ENCODE data around the gene ADCY1.

DNA sequence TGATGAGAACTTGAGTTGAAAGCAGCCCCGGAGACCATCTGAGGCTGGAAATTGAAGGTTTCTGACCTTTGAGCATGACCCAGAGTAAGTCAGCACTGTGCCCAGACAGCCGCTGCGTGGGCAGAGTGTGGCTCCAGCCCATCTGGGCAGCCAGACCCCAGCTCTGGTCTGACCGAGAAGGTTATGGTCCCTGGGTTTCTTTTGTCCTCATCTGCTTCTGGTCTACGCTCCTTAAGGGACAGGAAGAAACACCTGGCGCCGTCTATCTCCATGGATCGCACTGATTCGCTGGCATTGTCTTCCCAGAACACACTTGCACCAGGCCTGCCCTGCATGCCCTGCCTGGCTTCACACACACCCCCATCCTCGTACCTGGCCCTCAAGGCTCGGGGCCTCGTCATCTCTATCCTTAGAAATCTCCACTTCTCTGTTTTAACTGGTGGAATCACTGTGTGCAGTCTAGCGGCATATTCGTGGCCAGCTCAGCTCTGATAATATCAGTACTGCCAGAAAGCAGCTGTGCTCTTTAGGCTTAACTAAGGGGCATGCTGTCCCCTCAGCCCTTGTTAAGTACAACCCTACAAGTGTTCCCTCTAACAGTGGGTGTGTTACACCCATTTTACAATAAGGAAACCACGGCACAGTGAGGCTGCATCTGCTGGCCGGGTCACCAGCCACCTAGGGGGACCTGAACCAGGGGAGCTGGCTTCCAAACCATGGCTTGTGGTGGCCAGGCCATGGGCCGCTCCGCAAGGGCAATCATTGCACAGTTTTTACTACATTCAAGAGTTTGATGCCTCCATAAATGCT, 127.7 kb downstream of the ADCY1 start:
- TF ChIP-seq, protein P1, sequence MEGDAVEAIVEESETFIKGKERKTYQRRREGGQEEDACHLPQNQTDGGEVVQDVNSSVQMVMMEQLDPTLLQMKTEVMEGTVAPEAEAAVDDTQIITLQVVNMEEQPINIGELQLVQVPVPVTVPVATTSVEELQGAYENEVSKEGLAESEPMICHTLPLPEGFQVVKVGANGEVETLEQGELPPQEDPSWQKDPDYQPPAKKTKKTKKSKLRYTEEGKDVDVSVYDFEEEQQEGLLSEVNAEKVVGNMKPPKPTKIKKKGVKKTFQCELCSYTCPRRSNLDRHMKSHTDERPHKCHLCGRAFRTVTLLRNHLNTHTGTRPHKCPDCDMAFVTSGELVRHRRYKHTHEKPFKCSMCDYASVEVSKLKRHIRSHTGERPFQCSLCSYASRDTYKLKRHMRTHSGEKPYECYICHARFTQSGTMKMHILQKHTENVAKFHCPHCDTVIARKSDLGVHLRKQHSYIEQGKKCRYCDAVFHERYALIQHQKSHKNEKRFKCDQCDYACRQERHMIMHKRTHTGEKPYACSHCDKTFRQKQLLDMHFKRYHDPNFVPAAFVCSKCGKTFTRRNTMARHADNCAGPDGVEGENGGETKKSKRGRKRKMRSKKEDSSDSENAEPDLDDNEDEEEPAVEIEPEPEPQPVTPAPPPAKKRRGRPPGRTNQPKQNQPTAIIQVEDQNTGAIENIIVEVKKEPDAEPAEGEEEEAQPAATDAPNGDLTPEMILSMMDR (IDR thresholded peaks at IDR 0.05; ENCODE audit: low read depth, low read length), result no peak
- TF ChIP-seq EZH2phosphoT487 (IDR thresholded peaks at IDR 0.05; ENCODE audit: low read depth), result no peak

Measured in OCI-LY3 (cell line).